Hematopoietic multipotent progenitor cell treated with erythropoietin and hydrocortisone succinate and interleukin-3 and kit ligand, for 6 days (in vitro differentiated cells): Measurements from ENCODE around the gene MKLN1.
A peak's percentile ranks its signal among the peaks of the same experiment; 100 is the strongest.
"Not testable (repeated sequence)": the region's sequence is repeated elsewhere in the genome, so short reads cannot be mapped to it uniquely, and the experiment has no call there.

Experiments
- DNase-seq: peaks from one replicate; pipeline ENCODE4 v3.0.0-alpha.2; 2015

MKLN1 gene

GRCh38 chr7:131403322-131403721, 75.6 kb downstream of the MKLN1 start:
- DNase-seq, result peak; percentile 7

- DNase-seq, result no peak
These were observed 76.7 kb downstream of the MKLN1 start for GRCh38 chr7:131404226-131404911.

GRCh38 chr7:131409129-131409766, 81.6 kb downstream of the MKLN1 start:
- no peak for DNase-seq

- DNase-seq, result no peak
These were observed 84.4 kb downstream of the MKLN1 start for GRCh38 chr7:131412031-131412430.

GRCh38 chr7:131413711-131414110, 86.0 kb downstream of the MKLN1 start:
- DNase-seq, result no peak

- DNase-seq, result peak; percentile 74
These were observed 96.6 kb downstream of the MKLN1 start for GRCh38 chr7:131424219-131424822.

- DNase-seq, result no peak
These were observed 98.3 kb downstream of the MKLN1 start for GRCh38 chr7:131425992-131426391.

- DNase-seq, result not testable (repeated sequence)
These were observed 103.2 kb downstream of the MKLN1 start for GRCh38 chr7:131430826-131431225.

- no peak for DNase-seq
These were observed 103.6 kb downstream of the MKLN1 start for GRCh38 chr7:131431289-131431688.

- no peak for DNase-seq
These were observed 104.1 kb downstream of the MKLN1 start for GRCh38 chr7:131431756-131432155.

- peak; percentile 39 for DNase-seq
These were observed 108.7 kb downstream of the MKLN1 start for GRCh38 chr7:131436384-131436783.

- DNase-seq, result no peak
These were observed 111.3 kb downstream of the MKLN1 start for GRCh38 chr7:131438969-131439368.

- DNase-seq, result no peak
These were observed 115.8 kb downstream of the MKLN1 start for GRCh38 chr7:131443496-131443895.

GRCh38 chr7:131444683-131445082, 117.0 kb downstream of the MKLN1 start:
- no peak for DNase-seq

- no peak for DNase-seq
These were observed 121.8 kb downstream of the MKLN1 start for GRCh38 chr7:131449373-131449902.

GRCh38 chr7:131454498-131454897, 126.8 kb downstream of the MKLN1 start:
- no peak for DNase-seq

- no peak for DNase-seq
These were observed 127.3 kb downstream of the MKLN1 start for GRCh38 chr7:131455001-131455400.

- no peak for DNase-seq
These were observed 127.9 kb downstream of the MKLN1 start for GRCh38 chr7:131455546-131455945.

GRCh38 chr7:131456338-131456737, 128.7 kb downstream of the MKLN1 start:
- DNase-seq, result no peak

- no peak for DNase-seq
These were observed 131.6 kb downstream of the MKLN1 start for GRCh38 chr7:131459256-131459655.

- DNase-seq, result no peak
These were observed 134.4 kb downstream of the MKLN1 start for GRCh38 chr7:131462059-131462458.

- not testable (repeated sequence) for DNase-seq
These were observed 135.0 kb downstream of the MKLN1 start for GRCh38 chr7:131462715-131463114.

- no peak for DNase-seq
These were observed 139.2 kb downstream of the MKLN1 start for GRCh38 chr7:131466735-131467365.

GRCh38 chr7:131467788-131468187, 140.1 kb downstream of the MKLN1 start:
- no peak for DNase-seq
